Limb (tissue), 2 donors: ENCODE data around the gene UNC45A.
"Not testable (repeated sequence)": the region's sequence is repeated elsewhere in the genome, so short reads cannot be mapped to it uniquely, and the experiment has no call there.

ENCODE experiments used
- DNase-seq, 2 donors: peaks; one replicate each; pipeline ENCODE4 v3.0.0-alpha.2; 2016; ENCODE audit errors: extremely low spot score in 2 of 2

UNC45A gene

DNA sequence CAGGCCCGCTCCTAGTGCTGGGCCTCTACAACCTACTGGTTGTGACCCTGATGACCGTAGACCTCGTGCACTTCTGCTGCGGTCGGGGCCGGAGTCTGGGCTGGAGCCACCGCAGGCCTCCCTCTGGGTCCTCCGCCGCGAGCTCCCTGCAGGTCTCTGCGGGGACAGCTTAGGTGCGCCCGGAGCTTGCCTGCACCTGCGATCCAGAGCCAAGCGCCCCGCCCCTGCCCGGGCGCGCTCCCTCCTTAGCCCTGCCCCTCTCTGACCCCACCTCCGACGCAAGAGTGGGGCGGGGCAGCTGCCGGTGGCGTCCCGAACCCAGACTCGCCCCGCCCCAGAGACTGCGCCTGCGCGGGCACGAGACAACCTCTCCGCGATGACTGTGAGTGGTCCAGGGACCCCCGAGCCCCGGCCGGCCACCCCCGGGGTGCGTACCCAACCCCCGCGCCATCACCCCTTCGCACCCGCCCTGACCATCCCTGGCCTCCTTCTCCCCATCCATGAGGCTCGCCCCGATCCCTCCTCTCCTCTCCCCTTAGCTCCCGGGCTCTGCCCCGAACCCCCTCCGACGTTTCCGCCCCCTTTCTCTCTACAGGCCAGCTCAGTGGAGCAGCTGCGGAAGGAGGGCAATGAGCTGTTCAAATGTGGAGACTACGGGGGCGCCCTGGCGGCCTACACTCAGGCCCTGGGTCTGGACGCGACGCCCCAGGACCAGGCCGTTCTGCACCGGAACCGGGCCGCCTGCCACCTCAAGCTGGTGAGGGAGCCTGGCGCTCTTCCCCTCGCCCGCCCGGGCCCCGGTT is at the start of gene UNC45A:
Gene UNC45A, plus strand, starts transcription at position 337 of the 803 bp plus-strand sequence. Its CDS starts 40 bp downstream, at position 377.
- DNase-seq: peak; percentile 86 to 94

- DNase-seq: peak; percentile 76 to 92
Measured at GRCh38 chr15:90885432-90886290, 49.4 kb upstream of the UNC45A start.

- no peak for DNase-seq
Measured at GRCh38 chr15:90886291-90886614, 48.8 kb upstream of the UNC45A start.

DNA sequence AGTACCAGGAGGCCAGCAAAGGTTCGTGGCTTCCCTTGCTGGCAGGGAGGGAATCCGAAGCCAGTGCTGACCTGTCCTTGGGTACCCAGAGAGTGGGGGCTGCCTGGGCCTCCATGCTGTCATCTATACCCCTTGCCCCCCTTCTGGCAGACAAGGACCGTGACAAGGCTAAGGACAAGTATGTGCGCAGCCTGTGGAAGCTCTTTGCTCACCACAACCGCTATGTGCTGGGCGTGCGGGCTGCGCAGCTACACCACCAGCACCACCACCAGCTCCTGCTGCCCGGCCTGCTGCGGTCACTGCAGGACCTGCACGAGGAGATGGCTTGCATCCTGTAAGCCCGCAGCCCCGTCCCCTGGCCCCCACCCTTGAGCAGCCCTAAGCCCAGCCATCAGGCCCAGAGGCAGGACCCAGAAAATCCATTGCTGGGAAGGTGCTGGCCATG is 48.0 kb upstream of the UNC45A start:
- DNase-seq: no peak

DNA sequence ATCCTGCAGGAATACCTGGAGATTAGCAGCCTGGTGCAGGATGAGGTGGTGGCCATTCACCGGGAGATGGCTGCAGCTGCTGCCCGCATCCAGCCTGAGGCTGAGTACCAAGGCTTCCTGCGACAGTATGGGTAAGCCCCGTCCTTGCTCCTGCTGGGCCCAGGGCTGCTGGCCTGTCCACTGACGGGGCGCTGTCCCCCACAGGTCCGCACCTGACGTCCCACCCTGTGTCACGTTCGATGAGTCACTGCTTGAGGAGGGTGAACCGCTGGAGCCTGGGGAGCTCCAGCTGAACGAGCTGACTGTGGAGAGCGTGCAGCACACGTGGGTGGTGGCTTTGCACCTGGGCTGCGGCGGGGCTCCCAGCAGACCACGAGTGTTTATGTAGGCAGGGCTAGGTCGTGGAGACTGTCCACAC is 45.8 kb upstream of the UNC45A start:
- no peak for DNase-seq

- no peak for DNase-seq
Measured at GRCh38 chr15:90889736-90890456, 45.2 kb upstream of the UNC45A start.

- DNase-seq: no peak
Measured at GRCh38 chr15:90890839-90891238, 44.2 kb upstream of the UNC45A start.

- DNase-seq: no peak
Measured at GRCh38 chr15:90891346-90891949, 43.6 kb upstream of the UNC45A start.

GRCh38 chr15:90892023-90892422 is 43.1 kb upstream of the UNC45A start:
- DNase-seq: no peak

DNA sequence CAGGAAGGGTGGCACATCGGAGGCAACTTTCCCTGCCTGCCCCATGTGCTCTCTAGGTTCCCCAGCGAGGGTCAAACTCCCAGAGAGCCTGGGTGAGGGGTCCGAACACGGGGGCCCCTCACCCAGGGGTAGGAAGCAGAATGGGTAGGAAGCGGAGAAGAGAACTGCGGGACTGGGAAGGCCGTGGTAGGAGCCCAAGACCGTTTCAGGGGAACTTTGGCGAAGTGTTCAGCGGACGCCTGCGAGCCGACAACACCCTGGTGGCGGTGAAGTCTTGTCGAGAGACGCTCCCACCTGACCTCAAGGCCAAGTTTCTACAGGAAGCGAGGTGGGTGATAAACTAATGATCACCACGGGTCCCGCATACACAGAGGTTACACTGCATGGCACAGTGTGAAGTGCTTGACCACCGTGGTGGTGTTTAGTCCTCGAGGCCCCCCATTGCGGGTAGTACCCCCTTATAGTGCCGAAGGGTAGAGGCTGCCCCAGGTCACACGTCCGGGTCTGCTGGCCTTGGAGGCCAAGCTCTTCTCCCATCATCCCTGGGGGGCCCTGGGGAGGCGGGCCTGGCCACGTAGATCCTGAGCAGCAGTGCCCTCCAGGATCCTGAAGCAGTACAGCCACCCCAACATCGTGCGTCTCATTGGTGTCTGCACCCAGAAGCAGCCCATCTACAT is 42.4 kb upstream of the UNC45A start:
- no peak for DNase-seq

GRCh38 chr15:90893175-90894090 is 41.7 kb upstream of the UNC45A start:
- DNase-seq: no peak

- DNase-seq: peak in 1 of 2 donors; percentile 40
Measured at GRCh38 chr15:90895571-90896117, 39.4 kb upstream of the UNC45A start.

GRCh38 chr15:90897131-90897655 is 37.9 kb upstream of the UNC45A start:
- not testable (repeated sequence) for DNase-seq

- DNase-seq: peak in 1 of 2 donors; percentile 38
Measured at GRCh38 chr15:90901175-90902039, 33.7 kb upstream of the UNC45A start.

DNA sequence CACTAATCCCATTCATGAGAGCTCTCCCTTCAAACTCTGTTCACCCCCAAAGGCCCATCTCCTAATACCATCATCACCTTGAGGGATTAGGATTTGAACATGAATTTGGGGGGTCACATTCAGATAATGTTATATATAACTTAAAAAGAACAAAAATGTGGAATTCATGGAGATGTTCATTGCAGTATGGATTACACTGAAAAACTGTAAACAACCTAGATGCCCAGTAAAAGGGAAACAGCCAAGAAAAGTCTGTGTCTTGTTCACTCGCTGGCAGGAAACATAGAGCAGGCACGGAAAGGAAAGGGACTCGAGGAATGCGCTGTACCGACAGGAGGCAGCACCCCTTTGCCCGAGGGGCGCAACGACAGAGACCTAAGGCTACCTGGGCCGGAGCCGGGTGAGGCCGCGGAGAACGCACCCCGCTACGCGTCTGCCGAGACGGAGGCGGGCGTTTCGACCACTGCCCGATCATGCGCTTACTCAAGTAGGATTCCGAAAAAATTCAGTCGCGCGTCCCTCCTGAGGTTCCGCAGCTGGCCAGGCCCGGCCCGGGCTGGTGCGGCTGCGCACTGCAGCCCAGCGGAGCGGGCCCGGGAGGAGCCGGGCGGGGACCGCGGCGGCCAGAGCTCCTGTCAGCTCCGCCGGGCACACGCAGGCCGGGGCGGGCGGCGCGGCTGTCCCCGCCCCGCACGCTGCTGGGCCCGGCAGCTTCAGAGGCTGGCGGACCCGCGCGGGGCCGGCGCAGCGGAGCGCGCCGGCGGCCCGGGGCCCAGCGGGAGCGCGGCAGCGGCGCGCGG is 32.8 kb upstream of the UNC45A start:
- peak; percentile 75 to 87 for DNase-seq

GRCh38 chr15:90902840-90903732 is 32.0 kb upstream of the UNC45A start, which contains the start of gene MAN2A2:
Gene MAN2A2 (plus strand): TSS chr15:90903302. CDS start chr15:90904208, 906 bp downstream.
- DNase-seq: peak; percentile 15 to 73
